CD4-positive, alpha-beta T cell (primary cell): ENCODE data around the gene CERS4. TPM values are rescaled to one million over a fixed set of nuclear protein-coding genes. Genes with fewer than 3 reads are reported as not detected.
"Not testable (repeated sequence)": the region's sequence is repeated elsewhere in the genome, so short reads cannot be mapped to it uniquely, and the experiment has no call there.

Source experiments
- ATAC-seq: fragments of 200-7000 bp; cut with Tn5 transposase; one replicate; pipeline ENCODE4 v1.10.0; 2022; ENCODE audit warnings: mild to moderate bottlenecking; ENCODE audit not compliant: poor library complexity
- CTCF ChIA-PET: fragments of 350-600 bp; sonication (Branson Sonifier 250); formaldehyde crosslinking; loops from one replicate; lab custom pipeline; 2021; ENCODE audit warnings: antibody characterized with exemption, inconsistent platforms; lab: Charles Lee
- POLR2A ChIA-PET: fragments of 350-600 bp; sonication (Branson Sonifier 250); formaldehyde crosslinking; loops from one replicate; lab custom pipeline; 2021; ENCODE audit warnings: antibody characterized with exemption, inconsistent platforms; lab: Charles Lee
- DNase-seq, 14 experiments: peaks; one replicate each; pipeline ENCODE4 v3.0.0-alpha.2; 2013 to 2020; ENCODE audit warnings: mixed read lengths in 2 of 14
- H3K27ac ChIP-seq, 2 donors: one replicate each; pipeline versions ENCODE4 v1.5.1 to v1.7.0; 2013; ENCODE audit warnings: low read length in 2 of 2, low read depth in 1 of 2, mild to moderate bottlenecking in 1 of 2
- H3K27me3 ChIP-seq, 2 experiments: 1 replicate in 1 of 2; 2 replicates in 1 of 2; pipeline versions ENCODE4 v1.6.1 to v1.7.0; 2013; ENCODE audit warnings: low read length in 2 of 2, control low read depth in 1 of 2, mild to moderate bottlenecking in 1 of 2, moderate library complexity in 1 of 2; ENCODE audit not compliant: insufficient read depth in 2 of 2, control insufficient read depth in 1 of 2
- H3K36me3 ChIP-seq: one replicate; pipeline ENCODE4 v1.6.1; 2013; ENCODE audit warnings: low read length, control low read depth; ENCODE audit not compliant: insufficient read depth
- H3K4me1 ChIP-seq: one replicate; pipeline ENCODE4 v1.6.1; 2013; ENCODE audit warnings: low read length, control low read depth; ENCODE audit not compliant: insufficient read depth
- H3K4me3 ChIP-seq: one replicate; pipeline ENCODE4 v1.5.1; 2013; ENCODE audit warnings: mild to moderate bottlenecking, low read length, moderate library complexity
- H3K9me3 ChIP-seq, 2 experiments: 1 replicate in 1 of 2; 2 replicates in 1 of 2; pipeline versions ENCODE4 v1.6.1 to v1.7.0; 2013; ENCODE audit warnings: low read length in 2 of 2, mild to moderate bottlenecking in 2 of 2, control low read depth in 1 of 2, moderate library complexity in 1 of 2; ENCODE audit not compliant: control insufficient read depth in 1 of 2, insufficient read depth in 1 of 2
- H3K27ac Mint-ChIP-seq: one replicate; pipeline ENCODE4 v1.8.0; 2020; ENCODE audit warnings: mixed read lengths
- H3K27me3 Mint-ChIP-seq: one replicate; pipeline ENCODE4 v1.8.0; 2021; ENCODE audit warnings: mixed read lengths
- H3K36me3 Mint-ChIP-seq: one replicate; pipeline ENCODE4 v1.8.0; 2021; ENCODE audit warnings: low read depth, mixed read lengths
- H3K4me1 Mint-ChIP-seq: one replicate; pipeline ENCODE4 v1.8.0; 2021; ENCODE audit warnings: low read depth, mixed read lengths
- H3K4me3 Mint-ChIP-seq: one replicate; pipeline ENCODE4 v1.8.0; 2020; ENCODE audit warnings: mild to moderate bottlenecking, mixed read lengths
- H3K9me3 Mint-ChIP-seq: one replicate; pipeline ENCODE4 v1.8.0; 2020; ENCODE audit warnings: mixed read lengths
- CTCF ChIP-seq: fragments of 200-600 bp; IDR thresholded peaks from one replicate; pipeline ENCODE4 v1.8.0; 2022; ENCODE audit warnings: antibody characterized with exemption, mild to moderate bottlenecking
- intact Hi-C, 2 experiments: fragments of 100-400 bp; cut with DNase I in 1 of 2; cut with micrococcal nuclease in 1 of 2; formaldehyde crosslinking; loops; one replicate each; pipeline versions ENCODE4 v1.15.1 to v1.9.0; 2023 to 2025; cut with DNase I, micrococcal nuclease
- total RNA-seq, 174 experiments: library from RNA in 2 of 174; stranded (reverse) in 2 of 174; gene quantifications; one replicate each; pipeline ENCODE4 v1.2.3 and lab custom pipeline; 2021 to 2026

Gene CERS4
- total RNA-seq, 2 experiments from 2014 or later: 8.7 to 12.3 TPM

GRCh38 chr19:8192221-8192820, 16.8 kb upstream of the CERS4 start:
- Mint-ChIP-seq H3K27me3 (no peaks in the 10 kb centered on the region), H3K36me3 (no peaks in the 10 kb centered on the region), H3K4me1 (peaks cover 50% of the 10 kb centered on the region), H3K27ac (peak overlapping the region; percentile 87), H3K4me3 (no peak overlapping the region), H3K9me3 (no peaks in the 10 kb centered on the region)
- ATAC-seq: no peak
- Histone ChIP-seq H3K27ac (no peak overlapping the region), H3K9me3 (no peaks in the 10 kb centered on the region), H3K36me3 (no peaks in the 10 kb centered on the region), H3K27me3 (no peaks in the 10 kb centered on the region), H3K4me3 (no peak overlapping the region), H3K4me1 (peaks cover 47% of the 10 kb centered on the region)
- POLR2A ChIA-PET: interaction anchor here (0.6 kb wide), 1 partner anchor 639 kb away, joined by 3 read pairs; no protein-coding TSS in a partner anchor
- CTCF ChIA-PET: no interaction called here
- DNase-seq: peak in 1 of 14 experiments; percentile 18
- intact Hi-C loops: no loop called here
- TF ChIP-seq CTCF: no peak

GRCh38 chr19:8194528-8195267, 14.5 kb upstream of the CERS4 start:
- intact Hi-C loops: no loop called here
- Mint-ChIP-seq H3K9me3 (no peaks in the 10 kb centered on the region), H3K36me3 (no peaks in the 10 kb centered on the region), H3K4me3 (peak overlapping the region; percentile 83), H3K27me3 (no peaks in the 10 kb centered on the region), H3K27ac (peak overlapping the region; percentile 87), H3K4me1 (peaks cover 50% of the 10 kb centered on the region)
- no peak for TF ChIP-seq CTCF
- H3K9me3 ChIP-seq: no peaks in the 10 kb centered on the region
- peak overlapping the region; percentile 20 for H3K4me3 ChIP-seq
- H3K27me3 ChIP-seq: no peaks in the 10 kb centered on the region
- H3K4me1 ChIP-seq: peaks cover 47% of the 10 kb centered on the region
- ChIA-PET CTCF (no interaction called here), POLR2A (interaction anchor here (1.1 to 1.6 kb wide), 7 partner anchors 9 to 16 kb away, joined by 3 to 16 read pairs (median 6); partner anchors contain the start of gene CERS4)
- peak overlapping the region; percentile 70 to 82 for H3K27ac ChIP-seq
- DNase-seq: peak in 12 of 14 experiments; percentile 30 to 78 (median 45)
- H3K36me3 ChIP-seq: no peaks in the 10 kb centered on the region
- ATAC-seq: peak; percentile 59

- Histone ChIP-seq H3K9me3 (no peaks in the 10 kb centered on the region), H3K4me3 (no peak overlapping the region), H3K27me3 (no peaks in the 10 kb centered on the region), H3K36me3 (no peaks in the 10 kb centered on the region), H3K4me1 (peaks cover 47% of the 10 kb centered on the region), H3K27ac (peak overlapping the region; percentile 1 to 16)
- intact Hi-C loops: no loop called here
- Mint-ChIP-seq H3K9me3 (no peaks in the 10 kb centered on the region), H3K4me1 (peaks cover 50% of the 10 kb centered on the region), H3K27ac (peak overlapping the region; percentile 86), H3K27me3 (no peaks in the 10 kb centered on the region), H3K36me3 (no peaks in the 10 kb centered on the region), H3K4me3 (peak overlapping the region; percentile 34)
- TF ChIP-seq CTCF: no peak
- CTCF ChIA-PET: no interaction called here
- DNase-seq: peak in 2 of 14 experiments; percentile 31 to 33
- no peak for ATAC-seq
- POLR2A ChIA-PET: interaction anchor here (1.6 kb wide), 1 partner anchor 13 kb away, joined by 16 read pairs; the partner anchor contains the start of gene CERS4
These were observed 12.8 kb upstream of the CERS4 start for GRCh38 chr19:8196271-8196927.

- H3K4me3 Mint-ChIP-seq, ATAC-seq, H3K36me3 Mint-ChIP-seq, H3K9me3 ChIP-seq, H3K27me3 ChIP-seq, H3K27me3 Mint-ChIP-seq, H3K9me3 Mint-ChIP-seq, intact Hi-C loops, CTCF ChIA-PET, H3K36me3 ChIP-seq, H3K27ac Mint-ChIP-seq, H3K4me1 Mint-ChIP-seq, H3K27ac ChIP-seq, H3K4me3 ChIP-seq, H3K4me1 ChIP-seq, DNase-seq: not testable (repeated sequence)
- POLR2A ChIA-PET: interaction anchor here (1.0 to 1.4 kb wide), 2 partner anchors 9 to 23 kb away, joined by 3 to 6 read pairs; no protein-coding TSS in a partner anchor
These were observed 5.7 kb upstream of the CERS4 start for GRCh38 chr19:8203288-8204120.
